Activated effector memory CD4-positive, alpha-beta T cell treated with anti-CD3 and anti-CD28 coated beads, Interleukin-2, amount 50 U/mL, for 16 hours (primary cell): Measurements from ENCODE around the gene EPHX1.
A peak's percentile ranks its signal among the peaks of the same experiment; 100 is the strongest.
"Not testable (repeated sequence)": the region's sequence is repeated elsewhere in the genome, so short reads cannot be mapped to it uniquely, and the experiment has no call there.

Experiments used
- DNase-seq: peaks from one replicate; pipeline ENCODE4 v3.0.0-alpha.2; 2020

The EPHX1 gene

GRCh38 chr1:225777583-225778336 lies 32.2 kb upstream of the EPHX1 start, which contains the start of gene SRP9:
SRP9 (plus strand) TSS chr1:225777826; CDS start chr1:225777941, 115 bp downstream.
- peak; percentile 100 for DNase-seq

GRCh38 chr1:225778337-225778669 lies 31.6 kb upstream of the EPHX1 start:
- no peak for DNase-seq

- DNase-seq: not testable (repeated sequence)
Observed at GRCh38 chr1:225779165-225779564, 30.8 kb upstream of the EPHX1 start.

DNA sequence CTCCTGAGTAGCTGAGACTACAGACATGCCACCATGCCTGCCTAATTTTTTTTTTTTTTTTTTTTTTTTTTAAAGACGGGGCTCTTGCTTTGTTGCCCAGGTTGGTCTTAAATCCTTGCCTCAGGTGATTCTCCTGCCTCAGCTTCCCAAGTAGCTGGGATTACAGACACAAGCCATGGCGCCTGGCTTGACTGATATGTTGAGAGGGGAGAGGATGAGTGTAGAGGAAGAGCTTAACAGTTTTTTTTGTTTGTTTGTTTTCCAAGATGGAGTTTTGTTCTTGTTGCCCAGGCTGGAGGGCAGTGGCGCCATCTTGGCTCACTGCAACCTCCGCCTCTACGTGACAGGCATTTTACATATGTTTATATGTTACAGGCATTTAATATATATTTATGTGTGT lies 29.8 kb upstream of the EPHX1 start:
- no peak for DNase-seq

- DNase-seq: no peak
Observed at GRCh38 chr1:225780630-225781029, 29.3 kb upstream of the EPHX1 start.

- DNase-seq: not testable (repeated sequence)
Observed at GRCh38 chr1:225789142-225789541, 20.8 kb upstream of the EPHX1 start.

DNA sequence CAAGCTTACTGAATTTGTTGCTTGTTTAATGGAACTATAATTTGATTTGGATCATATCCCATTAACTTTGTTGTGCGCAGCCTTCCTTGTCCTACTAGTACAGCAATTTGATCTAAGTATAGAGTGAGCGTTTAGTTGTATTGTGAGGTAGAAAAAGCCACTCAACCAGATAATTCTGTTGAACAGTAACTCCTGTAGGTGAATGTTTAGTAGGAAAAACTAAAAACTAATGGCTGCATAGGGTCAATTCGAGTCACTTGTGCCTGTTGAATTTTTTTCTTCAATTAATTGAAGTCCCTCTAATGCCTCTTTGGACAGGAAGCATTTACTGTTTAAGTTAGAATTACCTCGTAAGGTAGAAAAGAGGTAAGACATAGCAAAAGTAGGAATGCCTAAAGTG lies 15.0 kb upstream of the EPHX1 start:
- no peak for DNase-seq

- not testable (repeated sequence) for DNase-seq
Observed at GRCh38 chr1:225796097-225796496, 13.8 kb upstream of the EPHX1 start.

- not testable (repeated sequence) for DNase-seq
Observed at GRCh38 chr1:225801146-225801545, 8.8 kb upstream of the EPHX1 start.

DNA sequence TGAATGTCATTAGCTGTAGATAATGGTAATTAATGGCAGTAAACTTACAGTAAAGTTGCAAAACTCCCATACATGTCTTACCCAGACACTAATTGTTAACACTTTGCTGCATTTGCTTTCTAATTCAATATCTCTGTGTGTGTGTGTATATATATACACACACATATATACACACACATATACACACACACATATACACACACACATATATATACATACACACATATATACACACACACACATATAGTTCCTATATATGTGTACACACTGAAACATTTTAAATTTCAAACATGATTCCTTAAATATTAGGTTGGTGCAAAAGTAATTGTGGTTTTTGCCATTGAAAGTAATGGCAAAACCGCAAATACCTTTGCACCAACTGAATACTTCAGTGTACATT lies 3.7 kb upstream of the EPHX1 start:
- DNase-seq: no peak

- not testable (repeated sequence) for DNase-seq
Observed at GRCh38 chr1:225806736-225807135, 3.2 kb upstream of the EPHX1 start.

DNA sequence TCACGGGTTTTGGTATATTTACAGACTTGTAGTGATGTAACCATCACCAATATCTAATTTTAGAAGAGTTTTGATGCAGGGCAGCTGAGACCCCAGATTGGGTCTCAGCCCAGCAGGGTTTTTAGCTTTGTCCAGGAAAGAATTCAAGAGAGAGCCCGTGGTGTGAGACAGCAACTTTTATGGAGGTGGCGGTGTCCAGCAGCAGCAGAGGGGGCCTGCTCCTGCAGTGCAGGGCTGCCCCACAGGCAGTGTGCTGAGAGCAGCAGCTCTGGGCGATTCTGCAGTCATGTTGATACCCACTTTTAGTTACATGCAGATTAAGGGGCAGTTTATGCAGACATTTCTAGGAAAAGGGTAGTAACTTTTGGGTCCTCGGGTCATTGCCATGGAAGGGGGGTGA lies 1.8 kb upstream of the EPHX1 start:
- no peak for DNase-seq

GRCh38 chr1:225810579-225811538 lies 935 bp downstream of the EPHX1 start:
- DNase-seq: not testable (repeated sequence)

GRCh38 chr1:225811622-225812487 lies 1.9 kb downstream of the EPHX1 start:
- no peak for DNase-seq

- no peak for DNase-seq
Observed at GRCh38 chr1:225812488-225813213, 2.7 kb downstream of the EPHX1 start.

- DNase-seq: no peak
Observed at GRCh38 chr1:225813214-225813964, 3.5 kb downstream of the EPHX1 start.

DNA sequence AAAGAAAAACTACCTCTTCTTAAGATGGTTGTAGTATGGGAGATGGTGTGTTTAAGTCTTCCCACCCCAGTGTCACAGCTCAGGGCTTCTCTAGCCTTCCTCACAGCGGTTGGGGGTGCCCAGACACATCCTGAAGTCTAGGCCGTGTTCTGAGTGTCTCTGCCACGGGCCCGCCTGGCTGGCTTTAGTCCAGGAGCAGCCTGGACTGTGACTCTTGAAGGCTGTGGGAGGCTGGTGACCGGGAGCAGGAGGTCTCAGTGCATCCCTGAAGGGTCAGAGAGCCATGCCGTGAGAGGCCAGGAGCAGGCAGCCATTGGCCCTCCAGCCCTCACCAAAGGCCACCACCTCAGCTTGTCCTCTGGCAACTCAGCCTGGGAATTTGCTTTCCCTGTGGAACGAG lies 4.5 kb downstream of the EPHX1 start:
- DNase-seq: no peak

GRCh38 chr1:225815090-225815489 lies 5.2 kb downstream of the EPHX1 start:
- DNase-seq: not testable (repeated sequence)

GRCh38 chr1:225815526-225816178 lies 5.7 kb downstream of the EPHX1 start:
- DNase-seq: no peak

DNA sequence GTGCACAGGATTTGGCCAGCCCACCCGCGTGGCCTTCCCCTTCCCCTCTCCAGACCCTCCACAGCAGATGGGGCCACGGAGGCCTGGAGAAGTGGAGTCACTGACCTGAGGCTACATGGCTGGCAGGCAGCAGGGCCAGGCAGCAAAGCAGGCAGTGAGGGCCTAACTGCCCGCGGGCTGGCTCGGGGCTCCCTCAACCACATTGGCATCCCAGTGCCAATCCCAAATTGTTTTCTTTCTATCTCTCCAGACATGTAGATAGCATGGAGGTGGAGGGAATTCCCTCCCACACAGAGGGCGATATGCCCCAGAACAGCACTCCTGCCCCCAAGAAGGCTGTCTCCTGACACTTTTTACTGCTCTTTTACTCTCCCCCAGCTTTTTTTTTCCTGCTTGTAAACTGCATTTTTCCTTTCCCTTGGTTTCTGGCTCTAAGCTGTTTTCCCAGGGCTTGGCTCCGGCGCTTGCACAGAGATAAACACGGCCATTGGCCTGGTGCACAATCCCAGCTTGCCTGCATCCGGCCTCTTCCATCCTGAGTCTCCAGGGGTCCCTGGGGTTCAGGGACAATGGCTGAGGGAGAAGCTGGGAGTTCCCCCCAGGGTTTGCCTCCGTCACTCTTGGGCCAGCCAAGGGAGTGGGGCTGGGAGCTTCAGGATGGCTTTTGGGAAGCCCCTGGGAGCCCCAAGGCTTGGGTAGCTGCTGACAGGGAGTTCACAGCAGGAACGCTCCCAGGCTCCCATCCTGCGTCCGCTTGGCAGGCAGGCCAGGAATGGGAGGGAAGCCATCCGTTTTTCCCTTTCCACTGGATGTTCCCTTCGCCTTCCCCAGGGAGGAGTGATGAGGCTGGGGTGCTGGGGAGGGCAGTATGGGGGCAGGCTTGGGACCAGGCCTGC lies 7.0 kb downstream of the EPHX1 start:
- no peak for DNase-seq
